Left ventricle myocardium inferior (tissue), 1 donor: ENCODE results near the gene SFXN5. TPM values are rescaled to one million over a fixed set of nuclear protein-coding genes. Genes with fewer than 3 reads are reported as not detected.

Experiments used
- DNase-seq: peaks from one replicate; pipeline ENCODE4 v3.0.0-alpha.2; 2020
- H3K27ac ChIP-seq: fragments of 200-600 bp; replicated peaks from 2 replicates; pipeline ENCODE4 v1.8.0; 2021
- H3K27me3 ChIP-seq: fragments of 200-600 bp; 2 replicates; pipeline ENCODE4 v1.8.0; 2021; ENCODE audit warnings: low read depth
- H3K36me3 ChIP-seq: fragments of 200-600 bp; 2 replicates; pipeline ENCODE4 v1.8.0; 2021
- H3K4me1 ChIP-seq: fragments of 200-600 bp; 2 replicates; pipeline ENCODE4 v1.8.0; 2021
- H3K4me3 ChIP-seq: fragments of 200-600 bp; 2 replicates; pipeline ENCODE4 v1.8.0; 2021; ENCODE audit warnings: mild to moderate bottlenecking, moderate library complexity
- H3K9me3 ChIP-seq: fragments of 200-600 bp; replicated peaks from 2 replicates; pipeline ENCODE4 v1.8.0; 2021
- intact Hi-C: fragments of 100-400 bp; cut with micrococcal nuclease; formaldehyde crosslinking; loops from one replicate; pipeline ENCODE4 v1.11.0; 2022
- total RNA-seq: library from RNA; stranded (reverse); fragmentation: NEBNext Ultra II Directional; extraction: Animal tissue kit (Norgen Biotek cat#: 25700); gene quantifications from one replicate; pipeline ENCODE4 v1.2.1, GENCODE V29; 2021
- TF ChIP-seq, protein P1 (sequence below): fragments of 200-600 bp; IDR thresholded peaks from 2 replicates; pipeline ENCODE4 v1.8.0; 2021; ENCODE audit warnings: antibody characterized with exemption, mild to moderate bottlenecking, borderline replicate concordance
- donor health status: DM: no; HTN: yes; CAD: no; lungs with severe emphysema.

SFXN5 gene
- total RNA-seq, 1 donor from 2014 or later, result 9.9 TPM

DNA sequence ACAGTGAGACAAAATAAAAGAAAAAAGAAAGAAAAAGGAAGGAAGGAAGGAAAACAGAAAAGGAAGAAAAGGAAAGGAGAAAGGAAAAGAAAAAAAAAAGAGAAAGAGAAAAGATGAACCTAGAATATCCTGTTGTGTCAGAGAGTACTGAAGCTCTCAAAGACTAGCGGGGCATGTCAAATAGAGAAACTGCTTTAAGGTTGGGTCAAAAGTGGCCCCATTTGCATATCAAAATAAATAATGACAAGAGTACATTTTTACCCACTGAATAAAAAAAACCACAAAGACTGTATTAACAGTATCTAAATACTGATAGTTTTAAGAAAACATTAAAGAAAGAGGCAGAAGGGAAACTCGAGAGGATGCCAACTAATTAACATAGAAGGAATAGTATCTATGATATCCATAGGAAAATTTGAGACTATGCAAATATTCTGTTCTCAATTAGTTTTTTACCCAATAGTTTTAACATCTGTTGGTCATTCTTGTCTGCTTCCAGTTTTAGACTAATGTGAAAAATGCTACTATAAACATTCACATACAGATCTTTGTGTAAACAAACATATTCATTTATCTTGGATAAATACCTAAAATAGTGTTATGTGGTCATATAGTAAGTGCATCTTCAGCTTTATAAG is 53.2 kb downstream of the SFXN5 start:
- Histone ChIP-seq H3K27ac (no peak overlapping the region), H3K27me3 (no peaks in the 10 kb centered on the region), H3K36me3 (peaks cover 34% of the 10 kb centered on the region), H3K4me1 (no peaks in the 10 kb centered on the region), H3K4me3 (no peak overlapping the region), H3K9me3 (no peaks in the 10 kb centered on the region)
- DNase-seq, result no peak
- TF ChIP-seq, protein P1, sequence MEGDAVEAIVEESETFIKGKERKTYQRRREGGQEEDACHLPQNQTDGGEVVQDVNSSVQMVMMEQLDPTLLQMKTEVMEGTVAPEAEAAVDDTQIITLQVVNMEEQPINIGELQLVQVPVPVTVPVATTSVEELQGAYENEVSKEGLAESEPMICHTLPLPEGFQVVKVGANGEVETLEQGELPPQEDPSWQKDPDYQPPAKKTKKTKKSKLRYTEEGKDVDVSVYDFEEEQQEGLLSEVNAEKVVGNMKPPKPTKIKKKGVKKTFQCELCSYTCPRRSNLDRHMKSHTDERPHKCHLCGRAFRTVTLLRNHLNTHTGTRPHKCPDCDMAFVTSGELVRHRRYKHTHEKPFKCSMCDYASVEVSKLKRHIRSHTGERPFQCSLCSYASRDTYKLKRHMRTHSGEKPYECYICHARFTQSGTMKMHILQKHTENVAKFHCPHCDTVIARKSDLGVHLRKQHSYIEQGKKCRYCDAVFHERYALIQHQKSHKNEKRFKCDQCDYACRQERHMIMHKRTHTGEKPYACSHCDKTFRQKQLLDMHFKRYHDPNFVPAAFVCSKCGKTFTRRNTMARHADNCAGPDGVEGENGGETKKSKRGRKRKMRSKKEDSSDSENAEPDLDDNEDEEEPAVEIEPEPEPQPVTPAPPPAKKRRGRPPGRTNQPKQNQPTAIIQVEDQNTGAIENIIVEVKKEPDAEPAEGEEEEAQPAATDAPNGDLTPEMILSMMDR, result no peak
- intact Hi-C loops, result no loop called here

DNA sequence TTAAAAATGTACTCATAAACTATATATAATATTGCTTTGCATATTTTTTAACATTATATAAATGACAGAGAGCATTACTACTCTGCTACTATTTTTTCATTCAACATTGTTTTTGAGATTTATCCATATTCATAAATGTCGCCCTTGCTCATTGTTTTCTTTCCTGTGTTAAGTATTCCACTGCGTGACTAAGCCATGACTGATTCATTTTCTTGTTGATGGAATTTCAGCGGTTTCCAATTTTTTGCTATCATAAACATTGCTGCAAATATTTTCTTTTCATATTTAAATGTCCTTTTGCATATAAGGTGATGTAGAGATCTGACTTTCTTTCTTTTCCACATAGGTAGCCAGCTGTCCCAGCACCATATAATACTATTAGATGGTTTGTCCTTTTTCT is 57.6 kb downstream of the SFXN5 start:
- H3K27me3 ChIP-seq, result no peaks in the 10 kb centered on the region
- no peak for DNase-seq
- intact Hi-C loops, result no loop called here
- H3K9me3 ChIP-seq, result peaks cover 6% of the 10 kb centered on the region
- no peak overlapping the region for H3K27ac ChIP-seq
- TF ChIP-seq, protein P1, result no peak
- H3K4me3 ChIP-seq, result no peak overlapping the region
- H3K4me1 ChIP-seq, result no peaks in the 10 kb centered on the region
- peaks cover 25% of the 10 kb centered on the region for H3K36me3 ChIP-seq

DNA sequence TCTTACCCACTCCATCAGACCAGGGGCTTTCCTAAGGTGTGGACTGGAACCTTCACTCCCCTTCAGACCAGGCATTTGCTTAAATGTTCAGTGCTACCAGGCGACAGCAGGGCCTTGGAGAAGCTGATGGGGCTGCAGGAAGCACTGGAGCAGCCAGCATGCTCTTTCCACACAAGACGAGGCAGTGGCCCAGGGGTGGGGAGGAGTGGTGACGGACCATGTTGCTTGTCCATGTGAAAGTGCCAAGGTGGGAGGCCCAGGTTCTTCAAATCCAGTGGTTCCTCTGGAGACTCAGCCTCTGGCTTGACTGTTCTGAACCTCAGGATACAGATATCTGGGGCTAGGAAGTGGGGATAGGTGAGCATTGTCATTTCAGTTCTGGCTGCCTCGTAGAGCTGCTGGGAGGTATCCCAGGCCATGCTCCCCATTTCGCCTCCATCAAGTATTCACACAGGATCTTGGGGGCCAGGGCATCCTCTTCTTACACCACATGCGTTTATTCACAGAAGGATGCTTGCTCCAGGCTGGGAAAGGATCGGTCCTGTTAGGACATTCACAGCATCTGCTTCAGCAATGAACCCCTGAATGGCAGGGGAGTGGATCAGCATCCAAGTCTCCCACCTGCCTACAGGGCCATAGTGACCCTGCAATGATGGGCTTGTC is 62.2 kb downstream of the SFXN5 start:
- Histone ChIP-seq H3K36me3 (peaks cover 21% of the 10 kb centered on the region), H3K4me1 (no peaks in the 10 kb centered on the region), H3K27ac (no peak overlapping the region), H3K27me3 (no peaks in the 10 kb centered on the region), H3K4me3 (no peak overlapping the region), H3K9me3 (peaks cover 6% of the 10 kb centered on the region)
- TF ChIP-seq, protein P1, result no peak
- intact Hi-C loops, result no loop called here
- no peak for DNase-seq

DNA sequence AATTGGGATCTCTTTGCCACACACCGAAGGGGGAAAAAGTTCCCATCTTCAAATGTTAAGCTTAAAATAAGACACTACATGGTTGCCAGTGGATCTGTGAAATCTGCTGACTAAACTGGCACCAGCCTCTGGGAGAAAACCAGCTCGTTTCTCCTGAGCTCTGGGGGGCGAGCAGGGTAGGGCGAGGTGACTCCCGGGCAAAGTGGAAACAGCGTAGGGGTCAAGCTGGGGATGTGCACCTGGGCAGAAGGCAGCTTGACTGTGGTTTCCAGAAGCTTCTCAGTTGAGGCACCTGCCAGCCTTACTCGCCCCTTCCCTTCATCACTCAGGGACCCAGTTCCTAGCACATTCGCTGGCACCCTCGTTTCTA is 62.8 kb downstream of the SFXN5 start:
- no peak overlapping the region for H3K4me3 ChIP-seq
- intact Hi-C loops, result no loop called here
- TF ChIP-seq, protein P1, result no peak

DNA sequence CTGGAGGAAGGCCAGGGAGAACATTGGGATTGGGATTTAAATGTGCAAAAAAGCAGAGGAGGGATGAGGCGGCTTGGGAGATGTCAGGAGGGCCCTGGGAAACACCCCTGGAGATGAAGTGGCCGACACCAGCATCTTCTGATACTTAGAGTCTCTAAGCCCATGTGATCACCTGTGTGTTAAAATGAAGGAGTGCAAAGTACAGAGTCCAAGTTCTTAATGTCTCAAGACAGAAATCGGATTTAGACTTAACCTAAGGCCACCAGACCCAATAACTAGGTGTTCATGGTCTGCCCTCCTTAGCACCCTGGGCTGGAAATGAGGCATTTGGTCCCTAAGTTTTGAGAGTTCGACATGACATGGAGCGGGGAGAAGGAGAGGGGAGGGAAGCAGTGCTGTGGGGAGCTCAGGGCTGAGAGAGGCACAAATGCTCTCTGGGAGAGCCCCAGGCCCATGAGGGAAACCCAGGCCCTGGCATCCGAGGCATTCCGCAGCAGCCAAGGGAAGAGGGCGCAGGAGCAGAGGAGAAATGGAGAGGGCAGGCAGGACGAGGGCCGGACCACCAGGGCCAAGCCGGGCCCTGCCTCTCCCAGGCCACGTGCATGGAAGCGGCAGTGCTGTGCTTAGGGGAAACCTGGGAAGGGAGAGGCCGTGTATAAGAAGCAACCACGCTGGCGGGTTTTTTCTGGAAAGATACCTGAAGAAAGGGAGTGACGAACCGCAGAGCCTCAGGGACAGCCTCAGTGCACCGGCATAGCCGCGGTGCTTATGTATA is 63.3 kb downstream of the SFXN5 start:
- no peaks in the 10 kb centered on the region for H3K4me1 ChIP-seq
- H3K4me3 ChIP-seq, result no peak overlapping the region
- peaks cover 21% of the 10 kb centered on the region for H3K36me3 ChIP-seq
- peaks cover 6% of the 10 kb centered on the region for H3K9me3 ChIP-seq
- TF ChIP-seq, protein P1, result no peak
- DNase-seq, result no peak
- intact Hi-C loops, result no loop called here
- no peak overlapping the region for H3K27ac ChIP-seq
- H3K27me3 ChIP-seq, result no peaks in the 10 kb centered on the region

More for the DNA sequence above, 62.8 kb downstream of the SFXN5 start:
- no peak for DNase-seq
- Histone ChIP-seq H3K27me3 (no peaks in the 10 kb centered on the region), H3K27ac (no peak overlapping the region), H3K4me1 (no peaks in the 10 kb centered on the region), H3K9me3 (peaks cover 6% of the 10 kb centered on the region), H3K36me3 (peaks cover 21% of the 10 kb centered on the region)
